ENCODE data around the gene TP53I3.

TP53I3 gene

DNA sequence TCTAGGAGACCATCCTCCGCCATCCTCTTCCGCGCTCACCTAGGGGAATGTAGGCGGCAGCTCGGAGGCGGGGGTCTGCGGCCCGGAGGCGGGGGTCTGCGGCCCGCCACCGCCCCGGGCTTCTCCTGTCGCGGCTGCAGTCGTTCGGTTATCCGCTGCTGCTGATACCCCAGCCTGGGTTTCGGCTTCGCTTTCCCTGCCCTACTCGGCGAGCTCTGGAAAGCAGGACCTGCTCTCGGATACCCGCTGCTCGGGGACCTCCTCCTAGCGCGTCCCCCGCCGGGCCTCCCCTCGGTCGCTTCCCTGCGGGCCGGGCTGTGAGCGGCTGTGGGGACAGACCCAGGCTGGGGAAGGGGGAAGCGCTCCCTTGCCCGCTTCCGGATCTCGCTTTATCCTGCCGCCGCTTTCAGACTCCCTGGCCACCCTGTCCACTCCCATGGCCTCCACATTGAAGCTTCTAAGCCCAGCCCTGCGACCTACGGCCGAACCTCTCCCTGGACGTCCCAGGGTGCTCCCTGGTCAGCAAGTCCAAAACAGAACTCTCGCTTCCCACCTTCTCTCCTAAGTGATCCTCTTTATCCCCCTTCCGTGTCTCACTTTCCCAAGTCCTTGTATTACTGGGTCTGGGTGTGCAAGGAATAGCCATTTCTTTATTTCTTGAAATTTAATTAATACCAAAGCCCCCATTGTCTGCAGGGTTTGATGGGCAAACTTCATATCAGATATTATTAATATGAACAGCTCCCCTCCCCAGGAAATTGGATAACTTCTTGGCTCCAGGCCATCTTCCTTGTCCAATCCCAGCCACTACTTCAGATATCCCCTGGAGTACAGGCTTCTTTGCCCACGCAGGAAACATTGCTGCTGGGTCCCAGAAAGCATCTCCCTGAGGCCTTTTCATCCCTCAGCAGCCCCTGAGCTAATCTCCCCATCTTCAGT lies 34.3 kb downstream of the TP53I3 start:
- H3K4me3 ChIP-seq (ENCODE audit: low read depth, low read length) = peak overlapping the region; percentile 68
- no peak for TF ChIP-seq CTCF (IDR thresholded peaks at IDR 0.05; ENCODE audit: low read depth, low read length)

DNA sequence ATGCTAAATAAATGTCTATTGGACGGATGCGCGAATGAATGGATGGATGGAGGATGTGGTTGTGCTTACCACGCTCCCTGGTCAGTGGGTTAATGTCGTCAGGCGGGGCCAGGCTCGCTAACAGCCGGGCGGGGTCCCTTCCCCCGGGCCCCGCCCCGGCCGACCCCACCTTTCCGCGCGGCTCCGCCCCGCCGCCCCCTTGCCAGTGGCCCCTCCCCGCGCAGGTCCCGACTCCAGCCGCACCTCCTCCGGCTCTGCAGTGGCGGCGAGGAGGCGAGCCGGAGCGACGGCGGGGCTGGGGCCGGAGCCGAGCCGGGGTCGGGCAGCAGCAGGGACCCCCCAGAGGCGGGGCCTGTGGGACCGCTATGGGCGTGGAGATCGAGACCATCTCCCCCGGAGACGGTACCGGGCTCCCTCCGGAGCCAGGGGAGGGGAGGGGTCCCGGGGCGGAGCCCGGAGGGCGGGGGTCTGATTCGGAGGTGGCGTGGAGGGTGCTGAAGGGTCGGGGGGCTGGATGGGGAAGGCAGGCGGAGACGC lies 35.1 kb downstream of the TP53I3 start, which contains the start of gene FKBP1B:
FKBP1B (plus strand) TSS at position 257 of the 537 bp plus-strand sequence; CDS start at position 366, 109 bp downstream.
- peak within 1 kb of the TSS; percentile 68 for H3K4me3 ChIP-seq (ENCODE audit: low read depth, low read length)
- no peak for TF ChIP-seq CTCF (IDR thresholded peaks at IDR 0.05; ENCODE audit: low read depth, low read length)

DNA sequence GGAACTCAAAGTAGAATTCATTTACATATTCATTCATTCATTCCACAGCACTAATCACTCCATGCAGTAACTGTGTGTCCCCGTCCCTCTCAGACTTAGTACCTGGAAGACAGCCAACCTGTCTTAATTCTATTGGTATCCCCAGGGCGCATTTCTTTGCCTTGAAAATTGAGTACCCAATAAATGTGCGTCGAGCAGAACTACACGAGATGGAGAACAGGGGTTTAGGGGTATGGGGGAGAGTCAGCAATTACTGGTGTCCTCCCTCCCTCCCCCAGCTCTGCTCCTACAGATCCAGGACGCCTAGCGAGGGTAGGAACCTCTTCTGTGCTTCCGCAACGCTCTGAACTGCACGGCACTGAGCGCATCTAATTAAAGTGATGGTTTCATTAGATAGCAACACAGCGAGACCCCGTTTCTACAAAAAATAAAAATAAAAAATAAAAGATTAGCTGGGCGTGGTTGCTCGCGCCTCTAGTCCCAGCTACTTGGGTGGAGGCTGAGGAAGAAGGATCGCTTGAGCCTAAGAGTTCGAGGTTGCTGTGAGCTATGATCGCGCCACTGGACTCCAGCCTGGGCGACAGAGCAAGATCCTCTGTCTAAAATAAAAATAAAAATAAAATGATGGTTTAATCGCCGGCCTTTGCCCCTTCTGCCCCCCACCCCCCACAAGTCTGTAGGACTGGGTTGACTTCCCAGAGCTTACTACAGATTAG lies 35.7 kb downstream of the TP53I3 start:
- TF ChIP-seq CTCF (IDR thresholded peaks at IDR 0.05; ENCODE audit: low read depth, low read length) = no peak
- H3K4me3 ChIP-seq (ENCODE audit: low read depth, low read length) = peak overlapping the region; percentile 68

DNA sequence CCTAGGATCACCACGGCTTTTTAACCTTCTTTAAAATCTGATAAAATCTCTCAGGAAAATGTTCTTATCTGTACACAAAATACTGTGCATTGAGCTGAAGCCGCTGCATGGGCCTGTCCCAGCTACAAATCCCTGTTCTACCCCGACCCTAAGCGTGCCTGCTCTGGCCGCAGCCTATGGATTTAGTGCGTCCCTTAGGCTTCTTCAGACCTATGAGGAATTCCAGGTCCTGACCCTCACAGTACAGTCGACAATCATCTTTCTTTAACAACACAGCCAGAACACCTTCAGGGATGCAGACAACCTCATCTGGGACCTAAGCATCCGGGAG lies 37.0 kb downstream of the TP53I3 start:
- H3K4me3 ChIP-seq (ENCODE audit: low read depth, low read length) = no peak overlapping the region

GRCh38 chr2:24046930-24047702 lies 37.5 kb downstream of the TP53I3 start, which contains the start of gene WDCP:
Gene WDCP (minus strand): TSS chr2:24047391. CDS start chr2:24039494, 7,897 bp downstream.
- no peak for TF ChIP-seq CTCF (IDR thresholded peaks at IDR 0.05; ENCODE audit: low read depth, low read length)

More for the DNA sequence above, 37.0 kb downstream of the TP53I3 start:
- TF ChIP-seq CTCF (IDR thresholded peaks at IDR 0.05; ENCODE audit: low read depth, low read length) = no peak

DNA sequence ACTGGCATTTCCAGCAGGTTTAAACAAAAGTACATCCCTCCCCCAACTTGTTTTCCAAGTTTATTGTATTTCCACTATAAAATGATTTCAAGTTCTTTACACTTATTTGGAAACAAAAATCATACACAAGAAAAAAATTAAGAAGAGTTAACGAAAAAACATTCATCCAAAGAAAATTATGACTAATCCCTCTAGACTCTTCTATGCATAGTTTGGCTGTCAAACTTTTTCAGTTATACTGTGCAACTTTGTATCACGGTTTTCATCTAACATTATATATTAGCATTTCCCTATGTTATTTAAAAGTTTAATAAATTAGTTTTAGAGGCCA lies 38.1 kb downstream of the TP53I3 start:
- no peak for TF ChIP-seq CTCF (IDR thresholded peaks at IDR 0.05; ENCODE audit: low read depth, low read length)
- peak overlapping the region; percentile 84 for H3K4me3 ChIP-seq (ENCODE audit: low read depth, low read length)

More at GRCh38 chr2:24046930-24047702, 37.5 kb downstream of the TP53I3 start, which contains the start of gene WDCP:
- H3K4me3 ChIP-seq (ENCODE audit: low read depth, low read length) = peak within 1 kb of the TSS; percentile 84
